Measurements from ENCODE around the gene DDX20. TPM values are rescaled to one million over a fixed set of nuclear protein-coding genes. Genes with fewer than 3 reads are reported as not detected.

Gene DDX20
- total and polyA plus RNA-seq, 8 donors = 0.58 to 55.6 (median 9.6) TPM

DNA sequence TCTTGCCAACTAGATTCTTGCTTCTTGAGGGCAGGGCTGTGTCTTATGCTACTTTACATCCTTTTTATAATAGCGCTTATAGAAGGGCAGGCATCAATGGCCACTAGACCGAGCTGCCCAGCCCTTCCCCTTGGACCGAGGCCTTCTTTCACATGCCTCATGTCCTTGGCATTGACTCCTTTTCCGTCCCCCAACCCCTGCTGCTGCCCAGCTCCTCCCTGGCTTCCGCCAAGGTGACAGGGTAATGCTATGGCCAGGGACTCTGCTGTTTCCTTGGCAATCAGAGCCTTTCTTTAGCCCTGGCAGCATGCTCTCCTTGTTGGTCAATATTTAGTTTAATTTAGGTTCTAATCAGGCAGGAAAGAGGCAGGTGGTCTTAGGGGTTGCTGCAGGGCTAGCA, 48.2 kb downstream of the DDX20 start:
- TF ChIP-seq POLR2A (IDR thresholded peaks at IDR 0.05) (no peak), EP300 (IDR thresholded peaks at IDR 0.05) (no peak), POLR2AphosphoS5 (IDR thresholded peaks at IDR 0.05) (no peak)
- TF ChIP-seq, protein P1, sequence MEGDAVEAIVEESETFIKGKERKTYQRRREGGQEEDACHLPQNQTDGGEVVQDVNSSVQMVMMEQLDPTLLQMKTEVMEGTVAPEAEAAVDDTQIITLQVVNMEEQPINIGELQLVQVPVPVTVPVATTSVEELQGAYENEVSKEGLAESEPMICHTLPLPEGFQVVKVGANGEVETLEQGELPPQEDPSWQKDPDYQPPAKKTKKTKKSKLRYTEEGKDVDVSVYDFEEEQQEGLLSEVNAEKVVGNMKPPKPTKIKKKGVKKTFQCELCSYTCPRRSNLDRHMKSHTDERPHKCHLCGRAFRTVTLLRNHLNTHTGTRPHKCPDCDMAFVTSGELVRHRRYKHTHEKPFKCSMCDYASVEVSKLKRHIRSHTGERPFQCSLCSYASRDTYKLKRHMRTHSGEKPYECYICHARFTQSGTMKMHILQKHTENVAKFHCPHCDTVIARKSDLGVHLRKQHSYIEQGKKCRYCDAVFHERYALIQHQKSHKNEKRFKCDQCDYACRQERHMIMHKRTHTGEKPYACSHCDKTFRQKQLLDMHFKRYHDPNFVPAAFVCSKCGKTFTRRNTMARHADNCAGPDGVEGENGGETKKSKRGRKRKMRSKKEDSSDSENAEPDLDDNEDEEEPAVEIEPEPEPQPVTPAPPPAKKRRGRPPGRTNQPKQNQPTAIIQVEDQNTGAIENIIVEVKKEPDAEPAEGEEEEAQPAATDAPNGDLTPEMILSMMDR (IDR thresholded peaks at IDR 0.05) = no peak
- H3K36me3 ChIP-seq = no peaks in the 10 kb centered on the region

DNA sequence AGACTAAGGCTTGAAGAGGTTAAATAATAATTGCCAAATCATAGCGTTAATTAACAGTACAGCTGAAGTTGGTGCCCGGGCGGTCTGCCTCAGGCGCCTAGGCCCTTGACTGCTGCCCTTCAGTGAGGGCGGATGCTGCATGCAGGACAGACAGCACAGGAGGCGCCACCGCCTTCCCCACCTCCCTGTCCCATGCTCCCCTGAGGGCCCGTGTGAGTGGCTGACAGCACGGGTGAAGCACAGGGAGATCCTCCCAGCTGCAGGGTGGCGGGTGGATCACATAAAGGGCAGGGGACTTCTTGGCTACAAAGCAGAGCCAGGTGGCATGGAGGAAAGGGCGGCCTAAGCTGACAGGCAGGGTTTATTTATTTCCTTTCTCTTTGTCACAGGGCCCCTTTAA, 49.1 kb downstream of the DDX20 start:
- WGBS, 5 donors = 78 to 88% (median 81%) methylated on average over 10 to 11 of the region's 11 CpGs
- no peak overlapping the region for H3K27ac ChIP-seq
- no peaks in the 10 kb centered on the region for H3K27me3 ChIP-seq
- H3K4me1 ChIP-seq = no peaks in the 10 kb centered on the region
- no peak for DNase-seq
- intact Hi-C loops (cut with DNase I; ENCODE audit: low total_unique reads) = no loop called here
- no peak overlapping the region for H3K4me3 ChIP-seq
- no peak for TF ChIP-seq POLR2A (IDR thresholded peaks at IDR 0.05)
- no peak for TF ChIP-seq EP300 (IDR thresholded peaks at IDR 0.05)
- TF ChIP-seq, protein P1 (IDR thresholded peaks at IDR 0.05) = no peak
- TF ChIP-seq POLR2AphosphoS5 (IDR thresholded peaks at IDR 0.05) = no peak
- H3K9me3 ChIP-seq = no peaks in the 10 kb centered on the region
- H3K36me3 ChIP-seq = no peaks in the 10 kb centered on the region

More for the DNA sequence above, 48.2 kb downstream of the DDX20 start:
- intact Hi-C loops (cut with DNase I; ENCODE audit: low total_unique reads) = no loop called here
- peak in 1 of 2 donors; percentile 16 for DNase-seq
- no peak overlapping the region for H3K27ac ChIP-seq
- no peak overlapping the region for H3K4me3 ChIP-seq
- H3K9me3 ChIP-seq = no peaks in the 10 kb centered on the region
- H3K27me3 ChIP-seq = no peaks in the 10 kb centered on the region
- no peaks in the 10 kb centered on the region for H3K4me1 ChIP-seq
- 67 to 83% (median 76%) methylated on average over 5 of the region's 5 CpGs for WGBS, 5 donors

DNA sequence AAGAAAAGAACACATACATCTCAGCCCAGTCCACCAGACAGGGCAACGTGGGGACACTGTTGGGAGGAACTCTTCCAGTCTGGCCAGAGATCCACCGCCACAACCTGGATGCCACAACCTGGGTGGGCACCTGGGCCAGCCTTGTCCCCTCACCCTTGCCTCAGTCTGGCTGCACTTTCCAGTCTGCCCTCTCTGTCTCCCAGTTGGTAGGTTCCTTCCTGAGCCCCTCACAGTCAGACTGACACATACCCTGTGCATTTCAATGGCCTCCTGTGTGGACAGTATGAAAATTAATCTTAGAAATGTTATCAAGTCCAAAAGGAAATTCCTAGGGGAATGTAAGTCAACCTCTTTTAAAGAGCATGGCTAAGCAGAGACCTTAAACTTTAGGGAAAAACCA, 49.5 kb downstream of the DDX20 start:
- H3K4me1 ChIP-seq = no peaks in the 10 kb centered on the region
- no peak for DNase-seq
- TF ChIP-seq, protein P1 (IDR thresholded peaks at IDR 0.05) = no peak
- TF ChIP-seq POLR2AphosphoS5 (IDR thresholded peaks at IDR 0.05) (no peak), POLR2A (IDR thresholded peaks at IDR 0.05) (no peak), EP300 (IDR thresholded peaks at IDR 0.05) (no peak)
- intact Hi-C loops (cut with DNase I; ENCODE audit: low total_unique reads) = no loop called here
- H3K4me3 ChIP-seq = no peak overlapping the region
- no peaks in the 10 kb centered on the region for H3K27me3 ChIP-seq
- no peaks in the 10 kb centered on the region for H3K36me3 ChIP-seq
- 71 to 92% (median 72%) methylated on average over 2 of the region's 2 CpGs for WGBS, 5 donors
- no peaks in the 10 kb centered on the region for H3K9me3 ChIP-seq
- H3K27ac ChIP-seq = no peak overlapping the region

DNA sequence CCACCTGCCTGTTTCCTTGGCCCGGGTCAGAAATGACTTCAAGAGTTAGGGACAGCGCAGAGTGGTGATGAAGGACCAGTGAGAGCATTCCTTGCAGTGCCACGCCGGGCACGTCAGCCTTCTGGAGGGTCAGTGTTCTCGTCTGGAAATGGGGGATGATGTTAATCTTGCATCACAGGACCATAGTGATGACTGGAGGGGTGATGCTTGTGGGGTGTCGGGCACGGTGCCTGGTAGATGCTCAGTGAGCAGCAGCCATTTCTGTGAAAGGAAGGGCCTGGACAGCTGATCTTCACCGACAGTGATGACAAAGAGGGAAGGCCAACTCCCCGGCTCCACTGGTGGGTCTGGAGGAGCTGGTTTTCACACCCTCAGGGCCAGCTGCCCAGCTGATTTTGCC, 56.2 kb downstream of the DDX20 start:
- H3K27ac ChIP-seq = no peak overlapping the region
- no peaks in the 10 kb centered on the region for H3K4me1 ChIP-seq
- H3K36me3 ChIP-seq = no peaks in the 10 kb centered on the region
- DNase-seq = no peak
- WGBS, 5 donors = 81 to 92% (median 84%) methylated on average over 10 of the region's 10 CpGs
- intact Hi-C loops (cut with DNase I; ENCODE audit: low total_unique reads) = no loop called here
- H3K9me3 ChIP-seq = no peaks in the 10 kb centered on the region
- TF ChIP-seq EP300 (IDR thresholded peaks at IDR 0.05) (no peak), POLR2AphosphoS5 (IDR thresholded peaks at IDR 0.05) (no peak), POLR2A (IDR thresholded peaks at IDR 0.05) (no peak)
- TF ChIP-seq, protein P1 (IDR thresholded peaks at IDR 0.05) = no peak
- no peak overlapping the region for H3K4me3 ChIP-seq
- H3K27me3 ChIP-seq = no peaks in the 10 kb centered on the region
